Glomerular visceral epithelial cell (primary cell): Measurements from ENCODE around the gene MORC1.

ENCODE experiments used
- DNase-seq: peaks from one replicate; pipeline ENCODE4 v3.0.0-alpha.2; 2016; ENCODE audit errors: extremely low spot score

The MORC1 gene

GRCh38 chr3:108940166-108940565 is 177.8 kb downstream of the MORC1 start:
- peak; percentile 75 for DNase-seq

GRCh38 chr3:108936924-108937689 is 180.8 kb downstream of the MORC1 start:
- no peak for DNase-seq

- no peak for DNase-seq
Measured at GRCh38 chr3:108931035-108931434, 186.9 kb downstream of the MORC1 start.

- no peak for DNase-seq
Measured at GRCh38 chr3:108918866-108919265, 199.1 kb downstream of the MORC1 start.

GRCh38 chr3:108914774-108915641 is 202.9 kb downstream of the MORC1 start:
- peak; percentile 64 for DNase-seq

- no peak for DNase-seq
Measured at GRCh38 chr3:108909799-108910198, 208.1 kb downstream of the MORC1 start.
